ENCODE results near the gene ICOSLG. TPM values are rescaled to one million over a fixed set of nuclear protein-coding genes. Genes with fewer than 3 reads are reported as not detected.
"Not testable (repeated sequence)": the region's sequence is repeated elsewhere in the genome, so short reads cannot be mapped to it uniquely, and the experiment has no call there.

Gene ICOSLG
- total RNA-seq, 1 donor from 2014 or later = 0.26 TPM

DNA sequence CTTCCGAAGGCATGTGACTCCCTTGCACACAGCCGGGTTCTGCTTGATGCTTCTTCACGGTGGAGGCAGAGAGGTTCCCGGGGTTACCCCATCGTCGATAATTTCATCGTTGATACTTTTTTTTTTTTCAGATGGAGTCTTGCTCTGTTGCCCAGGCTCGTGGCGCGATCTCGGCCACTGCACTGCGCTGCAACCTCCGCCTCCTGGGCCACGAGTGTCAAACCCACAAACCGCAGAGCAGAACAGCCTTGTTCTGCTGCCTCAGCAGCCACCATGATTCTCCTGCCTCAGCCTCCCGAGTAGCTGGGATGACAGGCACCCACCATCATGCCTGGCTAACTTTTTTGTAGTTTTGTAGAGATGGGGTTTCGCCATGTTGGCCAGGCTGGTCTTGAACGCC is 20.1 kb downstream of the ICOSLG start:
- not testable (repeated sequence) for DNase-seq (ENCODE audit: low read depth); H3K4me3 ChIP-seq (ENCODE audit: low read depth, low read length); H3K36me3 ChIP-seq (ENCODE audit: control insufficient read depth, insufficient read depth, low read length); FAIRE-seq; H3K27me3 ChIP-seq (ENCODE audit: control insufficient read depth, insufficient read depth, low read length)

DNA sequence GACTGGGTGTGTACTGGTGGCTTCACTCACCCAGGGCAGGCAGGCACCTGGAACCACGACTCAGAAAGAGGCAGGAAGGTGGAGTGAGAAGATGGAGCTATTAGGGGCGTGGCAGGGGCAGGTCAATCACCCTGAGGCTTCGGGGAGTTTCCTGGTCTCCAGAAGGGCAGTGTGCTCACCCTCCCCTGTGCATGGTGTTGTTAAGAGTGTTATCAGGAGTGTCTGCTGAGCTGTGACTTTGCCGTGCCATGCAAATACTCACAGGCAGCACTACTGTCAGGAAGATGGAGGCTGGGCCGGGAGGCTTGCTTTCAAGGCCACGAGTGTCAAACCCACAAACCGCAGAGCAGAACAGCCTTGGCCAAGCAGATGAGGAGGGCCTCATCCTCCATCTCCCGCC is 22.3 kb downstream of the ICOSLG start:
- FAIRE-seq; H3K36me3 ChIP-seq (ENCODE audit: control insufficient read depth, insufficient read depth, low read length); DNase-seq (ENCODE audit: low read depth); H3K4me3 ChIP-seq (ENCODE audit: low read depth, low read length); H3K27me3 ChIP-seq (ENCODE audit: control insufficient read depth, insufficient read depth, low read length): not testable (repeated sequence)

DNA sequence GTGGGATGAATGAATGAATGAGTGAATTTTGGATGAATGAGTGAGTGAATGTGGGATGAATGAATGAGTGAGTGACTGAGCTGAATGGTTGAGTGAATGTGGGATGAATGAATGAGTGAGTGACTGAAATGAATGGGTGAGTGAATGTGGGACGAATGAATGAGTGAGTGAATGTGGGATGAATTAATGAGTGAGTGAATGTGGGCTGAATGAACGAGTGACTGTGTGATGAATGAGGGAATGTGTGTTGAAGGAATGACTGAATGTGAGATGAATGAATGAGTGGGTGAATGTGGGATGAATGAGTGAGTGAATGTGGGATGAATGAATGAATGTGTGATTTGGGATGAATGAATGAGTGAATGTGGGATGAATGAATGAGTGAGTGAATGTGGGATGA is 28.8 kb downstream of the ICOSLG start:
- not testable (repeated sequence) for H3K36me3 ChIP-seq (ENCODE audit: control insufficient read depth, insufficient read depth, low read length); H3K4me3 ChIP-seq (ENCODE audit: low read depth, low read length); H3K27me3 ChIP-seq (ENCODE audit: control insufficient read depth, insufficient read depth, low read length); FAIRE-seq; DNase-seq (ENCODE audit: low read depth)

GRCh38 chr21:44211574-44211973 is 29.2 kb downstream of the ICOSLG start:
- not testable (repeated sequence) for H3K36me3 ChIP-seq (ENCODE audit: control insufficient read depth, insufficient read depth, low read length); DNase-seq (ENCODE audit: low read depth); H3K27me3 ChIP-seq (ENCODE audit: control insufficient read depth, insufficient read depth, low read length); H3K4me3 ChIP-seq (ENCODE audit: low read depth, low read length); FAIRE-seq

DNA sequence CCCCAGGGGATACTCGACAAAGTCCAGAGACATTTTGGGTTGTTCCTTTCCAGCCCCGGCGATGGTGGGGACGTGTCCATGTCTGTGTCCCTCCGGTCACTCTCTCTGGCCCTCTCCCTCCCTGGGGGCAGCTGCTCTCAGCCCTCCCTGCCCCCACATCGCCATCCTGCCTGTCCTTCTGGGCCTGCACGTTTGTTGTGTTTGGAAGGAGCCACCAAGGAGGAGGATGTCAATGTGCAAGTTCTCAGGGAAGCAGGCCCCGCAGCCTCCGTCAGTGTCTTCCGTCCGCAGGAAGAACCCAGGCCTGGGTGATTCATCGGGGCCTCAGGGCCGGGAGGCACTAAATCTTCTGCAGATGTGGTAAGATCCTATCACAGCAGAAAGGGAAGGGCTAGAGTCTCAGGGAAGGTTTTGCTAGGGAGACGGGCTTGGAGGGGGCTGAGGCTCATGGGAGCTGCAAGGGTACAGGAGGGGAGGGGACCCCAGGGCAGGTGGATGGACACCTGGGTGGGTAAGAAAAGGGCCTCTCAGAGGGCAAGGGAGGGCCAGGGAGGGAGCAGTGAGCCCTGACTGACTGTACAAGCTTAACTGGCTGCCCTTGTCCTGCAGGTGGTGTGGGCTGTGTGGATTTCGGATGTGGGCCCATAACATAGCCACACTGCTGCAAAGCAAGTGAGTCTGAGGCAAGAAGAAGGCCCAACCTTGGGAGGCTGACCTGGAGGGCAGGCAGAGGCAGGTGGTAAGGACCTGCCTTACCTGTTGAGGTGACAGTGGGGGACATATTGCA is 32.7 kb downstream of the ICOSLG start:
- not testable (repeated sequence) for H3K4me3 ChIP-seq (ENCODE audit: low read depth, low read length); DNase-seq (ENCODE audit: low read depth); FAIRE-seq

DNA sequence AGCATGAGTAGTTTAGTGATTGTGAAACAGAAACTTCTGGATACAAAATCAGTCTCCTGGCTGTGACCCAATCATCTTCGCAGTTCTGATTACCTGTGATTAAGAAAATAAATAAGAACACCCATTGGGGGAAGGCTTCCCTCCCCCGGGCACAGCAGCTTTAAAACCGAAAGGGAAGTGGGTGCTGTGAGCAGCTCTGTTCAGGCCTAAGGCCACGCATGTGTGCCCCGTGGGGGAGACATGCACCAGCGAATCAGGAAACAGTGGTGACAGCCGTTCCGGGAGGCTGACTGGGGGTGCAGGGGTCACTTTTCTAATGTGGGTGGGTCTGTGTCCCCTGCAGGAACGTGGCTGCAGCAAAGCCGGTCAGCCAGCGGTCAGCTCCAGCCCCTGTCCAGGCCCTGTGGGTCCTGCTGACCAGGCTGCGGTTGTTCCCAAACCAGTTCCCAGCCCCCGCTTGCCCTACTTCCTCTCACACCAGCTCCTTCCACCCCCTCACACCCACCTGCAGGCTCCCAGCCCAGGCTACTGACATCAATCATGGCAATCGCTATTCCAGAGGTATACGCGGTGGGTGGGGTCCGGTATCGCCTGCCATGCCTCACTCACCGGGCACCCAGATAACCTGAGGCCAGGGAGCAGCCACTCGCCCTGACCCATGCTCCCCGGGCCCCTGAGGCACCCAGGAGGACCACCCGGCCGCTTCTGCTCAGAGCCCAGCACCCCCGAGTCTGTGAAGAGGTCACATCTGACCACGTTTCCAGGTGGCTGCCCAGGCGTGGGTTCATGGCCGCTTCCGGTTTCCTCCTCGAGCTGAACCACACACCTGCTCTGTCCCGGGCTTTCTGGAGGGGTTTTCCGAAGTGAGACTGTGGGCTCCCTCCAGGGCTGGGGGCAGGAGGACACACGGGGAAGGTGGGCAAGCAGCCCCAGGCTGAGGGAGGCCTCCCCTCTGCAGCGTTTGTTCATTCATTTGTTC is 33.8 kb downstream of the ICOSLG start:
- not testable (repeated sequence) for DNase-seq (ENCODE audit: low read depth); H3K4me3 ChIP-seq (ENCODE audit: low read depth, low read length); H3K27me3 ChIP-seq (ENCODE audit: control insufficient read depth, insufficient read depth, low read length); FAIRE-seq; H3K36me3 ChIP-seq (ENCODE audit: control insufficient read depth, insufficient read depth, low read length)

More for the DNA sequence above, 32.7 kb downstream of the ICOSLG start:
- H3K27me3 ChIP-seq (ENCODE audit: control insufficient read depth, insufficient read depth, low read length); H3K36me3 ChIP-seq (ENCODE audit: control insufficient read depth, insufficient read depth, low read length): not testable (repeated sequence)

DNA sequence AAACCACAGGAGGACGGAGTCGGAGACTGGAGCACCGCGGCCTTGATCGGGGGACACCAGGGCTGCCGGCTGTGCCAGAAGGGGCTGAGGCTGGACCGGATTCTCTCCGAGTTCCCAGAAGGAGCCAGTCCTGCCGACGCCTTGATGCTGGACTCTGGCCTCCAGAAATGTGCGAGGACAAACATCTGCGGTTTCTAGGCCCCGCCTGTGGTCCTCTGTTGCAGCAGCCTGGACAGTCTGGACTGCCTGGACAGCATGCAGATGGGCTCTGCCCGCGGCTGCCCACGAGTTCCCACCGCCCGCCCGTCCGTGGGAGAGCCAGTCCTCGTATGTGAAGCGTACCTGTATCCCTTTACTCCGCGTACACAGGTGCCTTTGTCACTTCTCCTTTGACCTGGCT is 34.6 kb downstream of the ICOSLG start:
- H3K36me3 ChIP-seq (ENCODE audit: control insufficient read depth, insufficient read depth, low read length); FAIRE-seq; DNase-seq (ENCODE audit: low read depth); H3K27me3 ChIP-seq (ENCODE audit: control insufficient read depth, insufficient read depth, low read length); H3K4me3 ChIP-seq (ENCODE audit: low read depth, low read length): not testable (repeated sequence)

- H3K36me3 ChIP-seq (ENCODE audit: control insufficient read depth, insufficient read depth, low read length); FAIRE-seq; DNase-seq (ENCODE audit: low read depth); H3K4me3 ChIP-seq (ENCODE audit: low read depth, low read length); H3K27me3 ChIP-seq (ENCODE audit: control insufficient read depth, insufficient read depth, low read length): not testable (repeated sequence)
Measured at GRCh38 chr21:44202590-44203299, 38.0 kb downstream of the ICOSLG start.

- H3K27me3 ChIP-seq (ENCODE audit: control insufficient read depth, insufficient read depth, low read length); DNase-seq (ENCODE audit: low read depth); H3K36me3 ChIP-seq (ENCODE audit: control insufficient read depth, insufficient read depth, low read length); H3K4me3 ChIP-seq (ENCODE audit: low read depth, low read length); FAIRE-seq: not testable (repeated sequence)
Measured at GRCh38 chr21:44199997-44200396, 40.7 kb downstream of the ICOSLG start.

DNA sequence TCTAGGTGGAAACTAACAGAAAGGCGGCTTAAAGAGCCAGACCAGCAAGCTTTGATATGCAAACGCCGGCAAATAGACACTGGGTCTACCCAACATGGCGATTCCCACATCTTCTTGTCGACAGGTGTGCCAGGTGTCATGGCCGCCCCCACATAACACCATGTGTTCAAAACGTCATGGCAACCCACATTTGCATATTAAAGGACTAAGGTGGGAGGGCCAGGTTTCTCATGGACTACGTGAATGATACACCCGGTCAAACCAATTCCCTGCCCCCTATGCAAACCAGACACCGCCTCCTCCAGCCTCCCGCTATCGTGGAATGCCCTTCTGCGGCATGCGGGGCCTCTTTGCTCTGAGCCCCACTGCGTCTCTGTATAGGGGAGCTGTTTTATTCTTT is 41.3 kb downstream of the ICOSLG start:
- TF ChIP-seq CTCF (IDR thresholded peaks at IDR 0.05; ENCODE audit: insufficient read depth, low read length, severe bottlenecking) = no peak
- H3K36me3 ChIP-seq (ENCODE audit: control insufficient read depth, insufficient read depth, low read length) = no peaks in the 10 kb centered on the region
- no peaks in the 10 kb centered on the region for H3K27me3 ChIP-seq (ENCODE audit: control insufficient read depth, insufficient read depth, low read length)
- FAIRE-seq (no peak), DNase-seq (ENCODE audit: low read depth) (no peak)
- H3K4me3 ChIP-seq (ENCODE audit: low read depth, low read length) = no peak overlapping the region

DNA sequence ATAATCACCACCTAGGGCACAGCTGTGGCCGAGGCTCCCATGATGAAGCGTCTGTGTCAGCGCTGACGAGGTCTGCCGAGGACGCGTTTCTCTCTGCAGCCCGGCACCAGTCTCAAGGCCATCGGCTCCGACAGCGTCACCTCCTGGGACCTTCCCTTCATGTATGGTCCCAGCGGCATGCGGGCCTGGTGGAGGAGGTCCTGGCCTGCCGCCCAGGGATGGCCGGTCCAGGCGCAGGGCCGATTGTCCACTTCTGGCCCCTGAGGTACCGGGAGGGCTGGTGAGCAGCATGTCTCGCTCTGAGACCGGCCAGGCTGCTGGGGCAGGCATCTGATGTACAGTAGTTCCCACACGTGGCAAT is 43.6 kb downstream of the ICOSLG start:
- H3K4me3 ChIP-seq (ENCODE audit: low read depth, low read length); H3K27me3 ChIP-seq (ENCODE audit: control insufficient read depth, insufficient read depth, low read length); H3K36me3 ChIP-seq (ENCODE audit: control insufficient read depth, insufficient read depth, low read length); DNase-seq (ENCODE audit: low read depth); FAIRE-seq: not testable (repeated sequence)

DNA sequence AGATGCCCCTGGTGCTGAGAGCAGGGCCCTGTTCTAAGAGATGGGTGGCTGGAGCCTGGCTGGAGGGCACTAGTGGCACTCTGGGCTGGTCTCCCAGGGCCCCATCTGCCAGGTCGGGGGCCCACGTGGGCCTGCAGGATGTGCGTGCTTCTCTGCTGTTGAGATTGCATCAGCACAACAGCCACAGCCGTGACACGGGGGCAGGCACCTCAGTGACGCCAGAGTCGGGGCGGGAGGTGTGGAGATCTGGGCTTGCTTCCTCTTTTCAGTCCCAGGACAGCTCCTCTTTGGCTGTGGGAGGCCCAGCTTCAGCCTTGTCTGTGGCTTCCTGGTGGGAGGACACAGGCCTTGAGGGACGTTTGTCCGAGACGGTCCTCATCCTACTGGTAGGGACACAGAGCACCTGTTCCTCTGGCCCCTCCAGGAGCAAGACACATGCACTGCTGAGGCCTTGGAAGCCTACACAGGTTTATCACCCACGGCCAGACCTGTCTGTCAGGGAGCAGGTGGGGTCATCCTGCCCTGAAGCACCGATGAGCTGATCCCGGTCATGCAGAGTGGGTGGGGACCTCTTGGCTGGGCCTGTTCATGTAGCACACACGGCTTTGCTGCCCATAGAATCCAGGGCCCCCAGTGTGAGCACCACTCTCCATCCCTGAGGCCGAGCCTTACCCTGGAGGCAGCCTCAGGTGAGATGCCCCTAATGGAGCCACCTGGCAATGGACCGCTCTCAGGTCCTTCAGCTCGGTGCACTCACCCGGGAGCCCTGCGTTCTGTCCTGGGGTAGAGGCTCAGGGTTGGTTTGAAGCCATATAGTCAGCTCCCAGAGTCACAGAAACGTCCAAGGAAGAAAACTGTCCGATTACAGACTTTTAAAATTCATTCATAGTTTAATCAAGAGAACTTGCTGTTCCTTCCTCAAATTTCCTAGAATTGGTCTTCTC is 44.3 kb downstream of the ICOSLG start:
- not testable (repeated sequence) for DNase-seq (ENCODE audit: low read depth); H3K4me3 ChIP-seq (ENCODE audit: low read depth, low read length); H3K27me3 ChIP-seq (ENCODE audit: control insufficient read depth, insufficient read depth, low read length); FAIRE-seq; H3K36me3 ChIP-seq (ENCODE audit: control insufficient read depth, insufficient read depth, low read length)

Data from bronchial epithelial cell (primary cell).